KOPT-K1 (cell line): Measurements from ENCODE around the gene IGSF10.
"Not testable (repeated sequence)": the region's sequence is repeated elsewhere in the genome, so short reads cannot be mapped to it uniquely, and the experiment has no call there.

Source experiments
- H3K27ac ChIP-seq: fragments of 200-600 bp; sonication (generic); 2 replicates; pipeline ENCODE4 v1.5.1; 2016; ENCODE audit warnings: antibody characterized with exemption, mild to moderate bottlenecking, low read depth, low read length; ENCODE audit not compliant: poor library complexity, severe bottlenecking
- H3K36me3 ChIP-seq: fragments of 200-600 bp; sonication (generic); 2 replicates; pipeline ENCODE4 v1.5.1; 2017; ENCODE audit warnings: antibody characterized with exemption, mild to moderate bottlenecking, low read length, moderate library complexity; ENCODE audit not compliant: insufficient read depth
- H3K9me3 ChIP-seq: fragments of 200-600 bp; sonication (generic); 2 replicates; pipeline ENCODE4 v1.5.1; 2017; ENCODE audit warnings: antibody characterized with exemption, low read length, mild to moderate bottlenecking; ENCODE audit not compliant: insufficient read depth, poor library complexity, severe bottlenecking

Gene IGSF10, protein sequence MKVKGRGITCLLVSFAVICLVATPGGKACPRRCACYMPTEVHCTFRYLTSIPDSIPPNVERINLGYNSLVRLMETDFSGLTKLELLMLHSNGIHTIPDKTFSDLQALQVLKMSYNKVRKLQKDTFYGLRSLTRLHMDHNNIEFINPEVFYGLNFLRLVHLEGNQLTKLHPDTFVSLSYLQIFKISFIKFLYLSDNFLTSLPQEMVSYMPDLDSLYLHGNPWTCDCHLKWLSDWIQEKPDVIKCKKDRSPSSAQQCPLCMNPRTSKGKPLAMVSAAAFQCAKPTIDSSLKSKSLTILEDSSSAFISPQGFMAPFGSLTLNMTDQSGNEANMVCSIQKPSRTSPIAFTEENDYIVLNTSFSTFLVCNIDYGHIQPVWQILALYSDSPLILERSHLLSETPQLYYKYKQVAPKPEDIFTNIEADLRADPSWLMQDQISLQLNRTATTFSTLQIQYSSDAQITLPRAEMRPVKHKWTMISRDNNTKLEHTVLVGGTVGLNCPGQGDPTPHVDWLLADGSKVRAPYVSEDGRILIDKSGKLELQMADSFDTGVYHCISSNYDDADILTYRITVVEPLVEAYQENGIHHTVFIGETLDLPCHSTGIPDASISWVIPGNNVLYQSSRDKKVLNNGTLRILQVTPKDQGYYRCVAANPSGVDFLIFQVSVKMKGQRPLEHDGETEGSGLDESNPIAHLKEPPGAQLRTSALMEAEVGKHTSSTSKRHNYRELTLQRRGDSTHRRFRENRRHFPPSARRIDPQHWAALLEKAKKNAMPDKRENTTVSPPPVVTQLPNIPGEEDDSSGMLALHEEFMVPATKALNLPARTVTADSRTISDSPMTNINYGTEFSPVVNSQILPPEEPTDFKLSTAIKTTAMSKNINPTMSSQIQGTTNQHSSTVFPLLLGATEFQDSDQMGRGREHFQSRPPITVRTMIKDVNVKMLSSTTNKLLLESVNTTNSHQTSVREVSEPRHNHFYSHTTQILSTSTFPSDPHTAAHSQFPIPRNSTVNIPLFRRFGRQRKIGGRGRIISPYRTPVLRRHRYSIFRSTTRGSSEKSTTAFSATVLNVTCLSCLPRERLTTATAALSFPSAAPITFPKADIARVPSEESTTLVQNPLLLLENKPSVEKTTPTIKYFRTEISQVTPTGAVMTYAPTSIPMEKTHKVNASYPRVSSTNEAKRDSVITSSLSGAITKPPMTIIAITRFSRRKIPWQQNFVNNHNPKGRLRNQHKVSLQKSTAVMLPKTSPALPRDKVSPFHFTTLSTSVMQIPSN (N-terminal part only)

DNA sequence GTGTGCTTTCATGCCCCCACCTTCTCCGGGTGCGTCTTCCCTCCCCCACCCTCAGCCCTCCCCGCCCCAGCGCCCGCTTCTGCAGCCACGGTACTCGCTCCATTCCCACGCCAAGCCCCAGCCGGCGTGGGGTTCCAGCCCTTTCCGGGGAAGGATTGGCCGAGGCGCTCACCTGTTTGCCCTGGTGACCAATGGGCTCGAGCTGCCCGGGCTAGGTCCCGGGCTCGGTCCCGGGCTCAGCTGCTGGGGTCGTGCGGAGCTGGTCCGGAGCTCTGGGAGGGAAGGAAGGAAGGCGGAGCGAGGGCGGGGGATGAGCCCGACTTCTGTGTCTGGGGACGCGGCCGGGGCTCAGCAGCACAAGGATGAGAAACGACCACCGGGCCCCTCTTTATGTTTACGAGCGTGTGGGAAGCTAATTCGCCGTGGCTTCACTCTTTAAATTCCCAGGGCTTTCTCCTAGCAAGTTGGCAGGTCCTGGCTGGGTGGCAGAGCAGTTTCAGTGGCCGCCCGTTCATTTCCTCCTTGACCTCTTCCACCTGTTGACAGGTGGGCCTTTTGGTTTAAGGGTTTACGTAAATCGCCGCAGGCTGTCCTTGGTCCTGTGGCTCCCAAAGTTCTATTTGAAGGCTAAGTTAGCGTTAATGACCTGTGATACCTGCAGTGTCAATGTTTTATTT is at the start of gene IGSF10:
Gene IGSF10, minus strand, starts transcription at position 288 of the 677 bp plus-strand sequence. CDS start 2,352 bp downstream, outside the sequence.
- Histone ChIP-seq H3K36me3 (no peaks in the 10 kb centered on the region), H3K27ac (no peak within 1 kb of the TSS), H3K9me3 (no peaks in the 10 kb centered on the region)

DNA sequence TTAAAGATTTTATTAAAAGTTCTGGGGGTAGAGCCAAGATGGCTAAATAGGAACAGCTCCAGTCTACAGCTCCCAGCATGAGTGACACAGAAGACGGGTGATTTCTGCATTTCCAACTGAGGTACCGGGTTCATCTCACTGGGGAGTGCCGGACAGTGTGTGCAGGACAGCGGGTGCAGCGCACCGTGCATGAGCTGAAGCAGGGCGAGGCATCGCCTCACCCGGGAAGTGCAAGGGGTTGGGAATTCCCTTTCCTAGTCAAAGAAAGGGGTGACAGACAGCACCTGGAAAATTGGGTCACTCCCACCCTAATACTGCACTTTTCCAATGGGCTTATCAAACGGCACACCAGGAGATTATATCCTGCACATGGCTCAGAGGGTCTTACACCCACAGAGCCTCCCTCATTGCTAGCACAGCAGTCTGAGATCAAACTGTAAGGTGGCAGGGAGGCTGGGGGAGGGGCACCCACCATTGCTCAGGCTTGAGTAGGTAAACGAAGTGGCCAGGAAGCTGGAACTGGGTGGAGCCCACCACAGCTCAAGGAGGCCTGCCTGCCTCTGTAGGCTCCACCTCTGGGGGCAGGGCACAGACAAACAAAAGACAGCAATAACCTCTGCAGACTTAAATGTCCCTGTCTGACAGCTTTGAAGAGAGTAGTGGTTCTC is 48.7 kb upstream of the IGSF10 start:
- H3K36me3 ChIP-seq, H3K27ac ChIP-seq, H3K9me3 ChIP-seq: not testable (repeated sequence)

DNA sequence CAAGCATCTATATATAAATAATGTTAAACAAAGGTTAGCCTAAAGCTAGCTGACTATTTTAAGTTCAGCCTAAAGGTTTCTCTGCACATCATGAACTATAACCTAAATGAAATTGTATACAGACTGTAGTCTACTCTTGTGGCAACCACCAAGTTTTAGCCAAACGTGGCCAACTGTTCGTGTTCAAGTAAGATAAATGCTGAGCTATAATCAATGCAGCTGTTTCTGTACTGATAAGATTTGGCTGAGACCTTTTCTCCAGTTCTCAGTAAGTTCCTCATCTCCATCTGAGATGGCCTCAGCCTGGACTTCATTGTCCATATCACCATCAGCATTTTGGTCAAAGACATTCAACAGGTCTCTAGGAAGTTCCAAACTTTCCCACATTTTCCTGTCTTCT is 43.7 kb upstream of the IGSF10 start:
- Histone ChIP-seq H3K27ac (no peak overlapping the region), H3K9me3 (no peaks in the 10 kb centered on the region), H3K36me3 (no peaks in the 10 kb centered on the region)

DNA sequence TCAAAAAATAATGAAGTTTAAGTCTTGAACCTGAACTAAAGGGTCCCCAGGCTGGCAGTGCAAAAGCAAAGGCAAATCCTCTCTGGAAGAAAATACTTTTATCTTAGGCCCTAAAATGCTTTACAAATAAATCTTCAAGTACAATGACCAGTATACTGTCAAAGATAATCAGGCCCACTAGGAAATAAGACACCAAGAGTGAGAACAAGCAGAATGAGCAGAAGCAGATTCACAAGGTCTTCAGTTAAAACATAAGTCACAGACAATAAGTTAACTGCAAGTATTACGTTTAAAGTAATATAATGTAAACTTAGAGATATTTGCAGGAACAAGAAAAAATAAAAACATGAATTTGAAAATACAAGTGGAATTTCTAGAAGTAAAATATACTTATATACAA is 42.2 kb upstream of the IGSF10 start:
- H3K27ac ChIP-seq = no peak overlapping the region
- no peaks in the 10 kb centered on the region for H3K36me3 ChIP-seq
- no peaks in the 10 kb centered on the region for H3K9me3 ChIP-seq

DNA sequence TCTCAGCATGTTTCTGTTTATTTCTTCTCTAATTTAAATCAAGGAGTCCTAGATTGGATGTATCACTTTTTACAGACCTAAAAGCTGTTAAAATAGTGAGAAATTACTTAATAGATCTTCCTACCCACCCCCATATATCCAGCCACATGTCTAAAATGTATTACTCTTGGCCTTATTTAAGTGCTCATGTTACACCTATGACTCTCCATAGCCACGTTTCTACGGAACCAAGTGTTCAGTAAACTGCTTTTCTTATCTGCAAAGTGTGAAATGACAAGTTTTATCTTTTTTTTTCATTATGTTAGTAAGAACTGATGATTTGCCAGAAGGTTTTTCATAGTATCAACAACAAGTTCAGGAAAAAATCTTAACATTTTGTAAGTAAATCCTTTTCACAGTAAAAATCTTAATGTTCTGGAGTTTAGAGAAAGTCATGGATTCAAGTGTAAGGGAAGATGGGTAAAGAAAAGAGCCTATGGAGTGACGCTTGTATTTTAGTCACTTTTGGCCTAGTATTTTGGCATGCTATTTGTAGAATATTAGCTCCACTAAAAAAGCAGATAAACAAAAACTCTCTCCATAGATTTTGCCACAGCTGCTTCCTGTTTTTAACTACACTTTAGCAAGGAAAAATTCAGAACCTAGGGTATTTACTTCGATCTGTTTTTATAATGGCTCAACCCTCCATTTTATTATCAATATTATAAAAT is 41.2 kb upstream of the IGSF10 start:
- no peaks in the 10 kb centered on the region for H3K36me3 ChIP-seq
- no peaks in the 10 kb centered on the region for H3K9me3 ChIP-seq
- no peak overlapping the region for H3K27ac ChIP-seq

DNA sequence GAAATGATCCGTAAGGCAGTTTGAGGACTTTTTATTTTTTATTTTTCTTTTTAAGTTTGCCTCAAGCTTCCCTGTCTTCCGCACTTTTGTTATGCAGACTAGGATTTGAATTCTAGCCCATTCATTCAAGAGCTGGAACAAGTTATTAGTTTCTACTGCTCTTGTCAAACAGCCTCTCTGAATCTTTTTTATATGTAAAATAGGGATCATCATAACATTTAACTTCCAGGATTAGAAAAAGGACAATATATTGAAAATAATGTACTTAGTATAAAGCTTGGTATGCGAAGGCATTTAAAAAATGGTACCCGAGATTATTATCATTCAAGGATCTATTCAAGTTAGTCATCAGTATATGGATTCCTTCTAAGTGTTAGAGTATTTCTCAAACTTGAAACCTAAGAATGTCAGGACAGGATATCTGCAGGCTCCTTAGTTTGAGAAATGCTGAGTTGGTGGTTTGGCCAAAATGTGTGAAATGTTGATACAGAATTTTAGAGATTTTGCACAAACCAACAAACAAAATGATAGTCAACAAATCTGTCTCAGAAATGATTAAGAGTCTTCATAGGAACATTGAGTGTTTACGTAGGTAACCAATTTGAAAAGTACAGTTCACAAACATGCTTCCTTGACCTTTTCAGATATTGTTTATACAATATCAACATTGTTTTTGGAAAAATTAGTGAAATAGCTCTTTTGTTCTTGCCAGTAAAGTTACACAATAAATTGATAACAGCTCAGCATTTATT is 40.5 kb upstream of the IGSF10 start:
- Histone ChIP-seq H3K9me3 (no peaks in the 10 kb centered on the region), H3K36me3 (no peaks in the 10 kb centered on the region), H3K27ac (no peak overlapping the region)

DNA sequence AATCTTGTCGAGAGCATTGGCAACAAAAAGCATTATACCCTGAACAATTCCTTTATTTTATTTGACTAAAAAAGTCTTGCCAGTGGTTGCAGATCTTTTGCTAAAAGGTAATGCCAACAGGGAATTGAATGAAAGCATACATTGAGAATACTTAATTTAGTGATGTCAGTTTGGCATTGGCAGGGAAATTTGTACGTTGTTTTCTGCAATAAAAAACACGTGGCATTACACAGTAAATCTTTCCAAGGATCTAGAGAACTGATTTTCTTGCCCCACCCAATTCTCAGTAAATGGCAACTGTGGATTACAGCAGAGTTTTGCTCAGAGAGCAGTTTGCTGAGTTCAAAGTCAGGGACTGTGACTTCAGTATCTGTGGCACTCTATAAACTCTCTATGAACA is 38.3 kb upstream of the IGSF10 start:
- no peak overlapping the region for H3K27ac ChIP-seq
- H3K9me3 ChIP-seq = no peaks in the 10 kb centered on the region
- H3K36me3 ChIP-seq = no peaks in the 10 kb centered on the region

DNA sequence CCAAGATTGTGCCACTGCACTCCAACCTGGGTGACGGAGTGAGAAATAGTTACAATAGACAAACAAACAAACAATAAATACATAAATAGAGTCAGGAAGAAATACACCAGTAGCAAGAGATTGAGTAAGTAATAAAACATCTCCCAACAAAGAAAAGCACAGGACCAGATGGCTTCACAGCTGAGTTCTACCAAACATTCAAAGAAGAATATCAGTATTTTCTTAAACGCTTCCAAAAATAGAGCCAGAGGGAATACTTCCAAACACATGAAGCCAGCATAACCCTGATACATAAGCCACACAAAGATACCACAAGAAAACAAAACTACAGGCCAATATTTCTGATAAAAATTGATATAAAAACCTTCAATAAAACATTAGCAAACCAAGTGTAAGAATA is 30.7 kb upstream of the IGSF10 start:
- Histone ChIP-seq H3K36me3 (no peaks in the 10 kb centered on the region), H3K9me3 (no peaks in the 10 kb centered on the region)

DNA sequence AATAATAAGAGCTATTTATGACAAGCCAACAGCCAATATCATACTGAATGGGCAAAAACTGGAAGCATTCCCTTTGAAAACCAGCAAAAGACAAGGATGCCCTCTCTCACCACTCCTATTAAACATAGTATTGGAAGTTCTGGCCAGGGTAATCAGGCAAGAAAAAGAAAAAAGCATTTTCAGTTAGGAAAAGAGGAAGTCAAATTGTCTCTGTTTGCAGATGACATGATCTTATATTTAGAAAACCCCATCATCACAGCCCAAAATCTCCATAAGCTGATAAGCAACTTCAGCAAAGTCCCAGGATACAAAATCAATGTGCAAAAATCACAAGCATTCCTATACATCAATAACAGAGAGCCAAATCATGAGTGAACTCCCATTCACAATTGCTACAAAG is 27.0 kb upstream of the IGSF10 start:
- not testable (repeated sequence) for H3K9me3 ChIP-seq

More for the DNA sequence above, 30.7 kb upstream of the IGSF10 start:
- no peak overlapping the region for H3K27ac ChIP-seq

DNA sequence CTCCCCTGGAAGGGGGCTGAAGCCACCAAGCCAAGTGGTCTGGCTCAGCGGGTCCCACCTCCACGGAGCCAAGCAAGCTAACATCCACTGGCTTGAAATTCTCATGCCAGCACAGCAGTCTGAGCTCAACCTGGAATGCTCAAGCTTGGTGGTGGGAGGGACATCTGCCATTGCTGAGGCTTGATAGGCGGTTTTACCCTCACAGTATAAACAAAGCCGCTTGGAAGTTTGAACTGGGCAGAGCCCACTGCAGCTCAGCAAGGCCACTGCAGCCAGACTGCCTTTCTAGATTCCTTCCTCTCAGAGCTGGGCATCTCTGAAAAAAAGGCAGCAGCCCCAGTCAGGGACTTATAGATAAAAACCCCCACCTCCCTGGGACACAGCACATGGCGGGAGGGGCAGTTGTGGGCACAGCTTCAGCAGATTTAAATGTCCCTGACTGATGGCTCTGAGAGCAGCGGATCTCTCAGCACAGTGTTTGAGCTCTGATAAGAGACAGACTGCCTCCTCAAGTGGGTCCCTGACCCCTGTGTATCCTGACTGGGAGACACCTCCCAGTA is 23.2 kb upstream of the IGSF10 start:
- Histone ChIP-seq H3K36me3 (no peaks in the 10 kb centered on the region), H3K9me3 (peaks cover 12% of the 10 kb centered on the region), H3K27ac (no peak overlapping the region)

More for the DNA sequence above, 27.0 kb upstream of the IGSF10 start:
- H3K27ac ChIP-seq, H3K36me3 ChIP-seq: not testable (repeated sequence)

DNA sequence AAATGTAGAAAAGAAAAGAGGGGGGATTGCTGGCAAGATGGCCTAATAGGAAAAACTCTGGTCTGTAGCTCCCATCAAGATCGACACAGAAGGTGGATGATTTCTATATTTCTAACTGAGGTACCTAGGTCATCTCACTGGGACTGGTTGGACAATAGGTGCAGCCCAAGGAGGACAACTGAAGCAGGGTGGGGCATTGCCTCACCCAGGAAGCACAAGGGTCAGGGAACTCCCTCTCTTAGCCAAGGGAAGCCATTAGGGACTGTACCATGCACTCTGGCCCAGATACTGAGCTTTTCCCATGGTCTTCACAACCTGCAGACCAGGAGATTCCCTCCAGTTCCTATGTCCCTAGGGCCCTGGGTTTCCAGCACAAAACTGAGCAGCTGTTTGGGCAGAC is 22.6 kb upstream of the IGSF10 start:
- H3K36me3 ChIP-seq = no peaks in the 10 kb centered on the region
- peaks cover 12% of the 10 kb centered on the region for H3K9me3 ChIP-seq
- H3K27ac ChIP-seq = no peak overlapping the region

DNA sequence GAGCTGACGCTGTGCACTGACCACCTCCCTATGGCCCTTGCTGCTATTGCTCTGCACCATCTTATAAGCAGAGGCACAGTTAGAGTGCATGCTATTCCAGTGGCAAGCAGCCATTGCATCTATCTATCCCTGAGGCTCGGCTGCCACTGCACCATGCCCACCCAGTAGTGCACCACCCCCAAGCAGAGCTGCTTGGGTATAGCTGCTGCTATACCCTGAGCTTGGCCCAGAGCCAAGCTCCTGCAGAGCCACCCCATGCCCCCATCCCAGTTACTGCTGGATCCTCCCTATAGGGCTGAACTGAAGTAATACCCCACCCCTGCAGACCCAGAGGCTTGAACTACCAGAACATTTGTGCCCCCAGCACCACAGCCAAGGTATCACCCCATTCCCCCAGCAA is 19.6 kb upstream of the IGSF10 start:
- Histone ChIP-seq H3K27ac (no peak overlapping the region), H3K9me3 (peaks cover 12% of the 10 kb centered on the region), H3K36me3 (no peaks in the 10 kb centered on the region)

DNA sequence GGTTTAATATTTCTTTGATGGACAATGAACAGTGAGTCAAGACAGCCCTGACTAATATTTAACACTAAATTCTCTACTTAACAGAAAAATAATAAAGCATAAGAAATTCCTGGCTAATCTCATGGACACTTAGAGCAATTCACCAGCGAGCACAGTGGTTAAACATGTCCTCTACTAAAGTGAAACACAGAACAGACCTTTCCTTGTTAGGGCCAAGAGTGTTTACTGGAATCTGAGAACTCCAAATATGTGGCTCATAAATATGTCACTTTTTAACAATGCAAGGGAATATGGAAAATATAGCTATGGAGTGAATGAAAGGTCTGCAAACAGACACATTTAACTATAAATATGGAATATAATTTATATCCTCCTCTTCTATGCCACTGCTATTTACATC is 18.6 kb upstream of the IGSF10 start:
- Histone ChIP-seq H3K9me3 (peaks cover 12% of the 10 kb centered on the region), H3K27ac (no peak overlapping the region), H3K36me3 (no peaks in the 10 kb centered on the region)
